B cell (primary cell): ENCODE results near the gene UCP2. TPM values are rescaled to one million over a fixed set of nuclear protein-coding genes. Genes with fewer than 3 reads are reported as not detected.

Experiments
- ATAC-seq: fragments of 200-7000 bp; cut with Tn5 transposase; one replicate; pipeline ENCODE4 v1.10.0; 2021; ENCODE audit warnings: low read depth, mild to moderate bottlenecking, moderate number of reproducible peaks, moderate library complexity
- CTCF ChIA-PET: fragments of 350-600 bp; sonication (Branson Sonifier 250); formaldehyde crosslinking; loops from one replicate; lab custom pipeline; 2021; ENCODE audit warnings: antibody characterized with exemption, inconsistent platforms; lab: Charles Lee
- POLR2A ChIA-PET: fragments of 350-600 bp; sonication (Branson Sonifier 250); formaldehyde crosslinking; loops from one replicate; lab custom pipeline; 2021; ENCODE audit warnings: antibody characterized with exemption; lab: Charles Lee
- DNase-seq: peaks from one replicate; pipeline ENCODE4 v3.0.0; 2013
- H2AFZ ChIP-seq: 2 replicates; pipeline ENCODE4 v1.6.1; 2012; ENCODE audit warnings: mild to moderate bottlenecking, low read depth, low read length; ENCODE audit not compliant: insufficient read depth, poor library complexity, severe bottlenecking
- H3K27ac ChIP-seq, 2 donors: 1 replicate in 1 of 2; 2 replicates in 1 of 2; pipeline ENCODE4 v1.5.1; 2012 to 2013; ENCODE audit warnings: low read length in 2 of 2, mild to moderate bottlenecking in 2 of 2, moderate library complexity in 1 of 2
- H3K27me3 ChIP-seq, 4 experiments: fragments of 200-600 bp in 1 of 4; sonication (generic) in 1 of 4; replicated peaks in 1 of 4; 1 replicate in 2 of 4; 2 replicates in 2 of 4; pipeline versions ENCODE4 v1.6.1 to v1.7.0; 2013 to 2016; ENCODE audit warnings: low read length in 3 of 4, mild to moderate bottlenecking in 2 of 4, mixed read lengths in 1 of 4, moderate library complexity in 1 of 4; ENCODE audit not compliant: insufficient read depth in 4 of 4, control insufficient read depth in 3 of 4; ENCODE audit errors: control extremely low read depth in 1 of 4
- H3K36me3 ChIP-seq, 2 experiments: replicated peaks in 1 of 2; 1 replicate in 1 of 2; 2 replicates in 1 of 2; pipeline versions ENCODE4 v1.6.1 to v1.7.1; 2013; ENCODE audit warnings: low read length in 1 of 2; ENCODE audit not compliant: insufficient read depth in 2 of 2, control insufficient read depth in 1 of 2; ENCODE audit errors: control extremely low read depth in 1 of 2, extremely low read depth in 1 of 2
- H3K4me1 ChIP-seq, 2 donors: fragments of 200-600 bp in 1 of 2; sonication (generic) in 1 of 2; 1 replicate in 1 of 2; 2 replicates in 1 of 2; pipeline versions ENCODE4 v1.5.1 to v1.6.1; 2013 to 2017; ENCODE audit warnings: low read length in 2 of 2; ENCODE audit not compliant: control insufficient read depth in 2 of 2, insufficient read depth in 2 of 2
- H3K4me2 ChIP-seq: replicated peaks from 2 replicates; pipeline ENCODE3; 2012; ENCODE audit warnings: mild to moderate bottlenecking, low read depth, low read length; ENCODE audit not compliant: poor library complexity, severe bottlenecking
- H3K4me3 ChIP-seq, 5 experiments: fragments of 200-600 bp in 1 of 5; sonication (generic) in 1 of 5; 1 replicate in 3 of 5; 2 replicates in 2 of 5; pipeline versions ENCODE4 v1.5.1 to v1.7.0; 2011 to 2016; ENCODE audit warnings: low read length in 4 of 5, mild to moderate bottlenecking in 4 of 5, low read depth in 2 of 5, control low read depth in 1 of 5, moderate library complexity in 1 of 5; ENCODE audit not compliant: insufficient read depth in 1 of 5; ENCODE audit errors: control extremely low read depth in 1 of 5, extremely low read depth in 1 of 5
- H3K79me2 ChIP-seq: fragments of 200-600 bp; sonication (generic); one replicate; pipeline ENCODE4 v1.6.0; 2016; ENCODE audit warnings: low read length; ENCODE audit not compliant: control insufficient read depth, insufficient read depth
- H3K9ac ChIP-seq: fragments of 200-600 bp; sonication (generic); 2 replicates; pipeline ENCODE4 v1.6.1; 2017; ENCODE audit warnings: mild to moderate bottlenecking, low read length, moderate library complexity
- H3K9me3 ChIP-seq, 3 donors: one replicate each; pipeline versions ENCODE4 v1.6.1 to v1.7.1; 2013; ENCODE audit warnings: low read length in 2 of 3; ENCODE audit not compliant: control insufficient read depth in 2 of 3, insufficient read depth in 1 of 3; ENCODE audit errors: control extremely low read depth in 1 of 3
- H4K20me1 ChIP-seq: 2 replicates; pipeline ENCODE4 v1.6.0; 2012; ENCODE audit warnings: mild to moderate bottlenecking, low read length; ENCODE audit not compliant: insufficient read depth, control insufficient read depth, poor library complexity, severe bottlenecking
- H3K27ac Mint-ChIP-seq: one replicate; pipeline ENCODE4 v1.8.0; 2021; ENCODE audit warnings: mixed read lengths
- H3K27me3 Mint-ChIP-seq: one replicate; pipeline ENCODE4 v1.8.0; 2021; ENCODE audit warnings: mixed read lengths
- H3K4me1 Mint-ChIP-seq: one replicate; pipeline ENCODE4 v1.8.0; 2021; ENCODE audit warnings: mixed read lengths
- H3K4me3 Mint-ChIP-seq: one replicate; pipeline ENCODE4 v1.8.0; 2021; ENCODE audit warnings: mixed read lengths
- H3K9me3 Mint-ChIP-seq: one replicate; pipeline ENCODE4 v1.8.0; 2022; ENCODE audit warnings: mixed read lengths; ENCODE audit not compliant: insufficient read depth
- CTCF ChIP-seq: fragments of 200-600 bp; IDR thresholded peaks from one replicate; pipeline ENCODE4 v1.8.0; 2022; ENCODE audit warnings: antibody characterized with exemption, mild to moderate bottlenecking
- EZH2 ChIP-seq: IDR thresholded peaks from 2 replicates; pipeline ENCODE4 v1.6.1; 2012; ENCODE audit warnings: borderline replicate concordance, low read depth, mild to moderate bottlenecking, moderate library complexity, low read length; ENCODE audit not compliant: insufficient read depth, poor library complexity, severe bottlenecking
- WGBS: methylation state at CpG from one replicate; pipeline ENCODE4 v1.1.5; 2013; ENCODE audit warnings: missing lambda C conversion rate; ENCODE audit not compliant: insufficient coverage; 5-methylcytosine and 5-hydroxymethylcytosine counted together
- intact Hi-C: fragments of 100-400 bp; cut with micrococcal nuclease; formaldehyde crosslinking; loops from one replicate; pipeline ENCODE4 v1.10.0; 2022
- polyA plus RNA-seq: library from polyadenylated mRNA; depleted of rRNA; stranded (reverse); fragments of >200 nt; gene quantifications from 2 replicates; pipeline ENCODE4 v1.2.3, GENCODE V29; 2012
- total RNA-seq, 2 donors: library from RNA; stranded (reverse); fragments of 120-200 nt in 1 of 2; gene quantifications; 1 replicate in 1 of 2; 2 replicates in 1 of 2; pipeline versions ENCODE4 v1.2.3 to v1.2.4, GENCODE V29; 2013 to 2022

Gene UCP2
- total and polyA plus RNA-seq, 2 donors (not counting 1 experiment from before 2014, with no cell fraction given) = 613 to 697 TPM

GRCh38 chr11:74018331-74019005, 35.8 kb upstream of the UCP2 start:
- no peaks in the 10 kb centered on the region for H4K20me1 ChIP-seq
- peaks cover 1 to 13% of the 10 kb centered on the region in 2 experiments for H3K36me3 ChIP-seq
- no peak overlapping the region for H3K27ac ChIP-seq
- ATAC-seq (no peak), DNase-seq (no peak)
- peaks cover under 1% of the 10 kb centered on the region for H3K79me2 ChIP-seq
- H3K4me1 Mint-ChIP-seq = peaks cover 37% of the 10 kb centered on the region
- no peaks in the 10 kb centered on the region for H3K9me3 ChIP-seq
- H3K4me2 ChIP-seq = no peak overlapping the region
- POLR2A ChIA-PET = interaction anchor here (5.1 kb wide), 1 partner anchor 37 kb away, joined by 28 read pairs; the partner anchor contains the start of gene UCP2
- H3K27me3 Mint-ChIP-seq = no peaks in the 10 kb centered on the region
- peak overlapping the region; percentile 5 for H3K27ac Mint-ChIP-seq
- H3K27me3 ChIP-seq = no peaks in the 10 kb centered on the region
- H3K4me3 ChIP-seq = no peak overlapping the region
- H2AFZ ChIP-seq = no peak overlapping the region
- TF ChIP-seq CTCF (no peak), EZH2 (no peak)
- CTCF ChIA-PET = interaction anchor here (1.0 to 1.5 kb wide), 2 partner anchors 16 to 38 kb away, joined by 3 read pairs; no protein-coding TSS in a partner anchor
- intact Hi-C loops = no loop called here
- H3K4me3 Mint-ChIP-seq = no peak overlapping the region
- peaks cover 42 to 67% of the 10 kb centered on the region in 2 donors for H3K4me1 ChIP-seq
- H3K9ac ChIP-seq = no peak overlapping the region
- whole genome bisulfite sequencing = 87% methylated on average over 9 of the region's 9 CpGs
- no peaks in the 10 kb centered on the region for H3K9me3 Mint-ChIP-seq

DNA sequence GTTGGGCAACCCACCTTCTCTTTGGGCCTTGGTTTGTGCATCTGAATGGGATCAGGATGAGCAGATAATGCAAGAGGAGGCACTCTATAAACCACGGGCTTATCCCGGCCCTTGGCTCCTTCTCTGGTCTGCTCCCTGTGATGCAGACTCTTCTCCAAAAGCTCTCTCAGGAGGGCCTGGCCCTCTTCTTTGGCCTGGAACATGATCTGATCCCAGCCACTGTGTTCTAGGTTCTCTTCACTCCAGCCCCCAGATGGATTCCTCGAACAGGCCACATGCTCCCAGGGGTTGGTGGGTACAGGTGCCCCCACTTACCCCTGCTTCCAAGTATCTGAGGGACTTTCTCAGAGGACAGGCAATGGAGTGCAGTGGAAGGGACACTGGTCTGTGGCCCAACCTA, 35.0 kb upstream of the UCP2 start:
- POLR2A ChIA-PET = no interaction called here
- CTCF ChIA-PET = interaction anchor here (0.9 to 1.5 kb wide), 3 partner anchors 9 to 38 kb away, joined by 3 read pairs; partner anchors contain the start of gene UCP3
- no peak overlapping the region for H3K9ac ChIP-seq
- ATAC-seq (no peak), DNase-seq (no peak)
- no peak overlapping the region for H3K4me3 Mint-ChIP-seq
- no peaks in the 10 kb centered on the region for H3K9me3 Mint-ChIP-seq
- H2AFZ ChIP-seq = no peak overlapping the region
- H3K27ac Mint-ChIP-seq = no peak overlapping the region
- no peaks in the 10 kb centered on the region for H3K9me3 ChIP-seq
- no peaks in the 10 kb centered on the region for H3K27me3 ChIP-seq
- H3K4me3 ChIP-seq = no peak overlapping the region
- no peaks in the 10 kb centered on the region for H3K27me3 Mint-ChIP-seq
- peaks cover 1 to 16% of the 10 kb centered on the region in 2 experiments for H3K36me3 ChIP-seq
- H3K4me1 ChIP-seq = peaks cover 46 to 69% of the 10 kb centered on the region in 2 donors
- no peak overlapping the region for H3K27ac ChIP-seq
- H3K4me2 ChIP-seq = no peak overlapping the region
- peaks cover 38% of the 10 kb centered on the region for H3K4me1 Mint-ChIP-seq
- WGBS = 100% methylated on average over 3 of the region's 3 CpGs
- no peak for TF ChIP-seq EZH2
- no peaks in the 10 kb centered on the region for H4K20me1 ChIP-seq
- peaks cover 7% of the 10 kb centered on the region for H3K79me2 ChIP-seq
- intact Hi-C loops = no loop called here
